ENCODE results near the gene DPYSL3. TPM values are rescaled to one million over a fixed set of nuclear protein-coding genes. Genes with fewer than 3 reads are reported as not detected.

The DPYSL3 gene
- total RNA-seq, 1 experiment from 2014 or later = 24.8 TPM

- ChIA-PET CTCF (no interaction called here), POLR2A (ENCODE audit: low non-redundant PET) (no interaction called here)
- intact Hi-C loops (cut with micrococcal nuclease; ENCODE audit: unreplicated experiment) = no loop called here
- no peaks in the 10 kb centered on the region for H3K27me3 ChIP-seq (replicated peaks; ENCODE audit: insufficient read depth, low read depth, low read length, poor library complexity)
- H3K27ac ChIP-seq (ENCODE audit: low read depth, low read length, poor library complexity, severe bottlenecking) = no peak overlapping the region
- no peak for TF ChIP-seq EZH2 (IDR thresholded peaks at IDR 0.05; ENCODE audit: borderline replicate concordance, low read depth, low read length, poor library complexity, severe bottlenecking)
- TF ChIP-seq CTCF (conservative IDR thresholded peaks at IDR 0.05; ENCODE audit: low read depth, low read length) = peak; percentile 27; the same call in 1 of the 2 replicates
- peaks cover 16% of the 10 kb centered on the region for H3K4me1 ChIP-seq (ENCODE audit: insufficient read depth, low read length, poor library complexity, severe bottlenecking)
- no TSS peak for BruUV-seq (replicated peaks)
- no peaks in the 10 kb centered on the region for H3K9me3 ChIP-seq (ENCODE audit: low read depth, low read length, poor library complexity, severe bottlenecking)
- H3K4me3 ChIP-seq (ENCODE audit: low read depth, low read length, poor library complexity, severe bottlenecking) = no peak overlapping the region
- no peak for DNase-seq (ENCODE audit: low spot score)
- no peaks in the 10 kb centered on the region for H3K36me3 ChIP-seq (ENCODE audit: insufficient read depth, low read length, poor library complexity, severe bottlenecking)
Measured at GRCh38 chr5:147450606-147451005, 59.3 kb downstream of the DPYSL3 start.

GRCh38 chr5:147448766-147449165, 61.1 kb downstream of the DPYSL3 start:
- no peak overlapping the region for H3K4me3 ChIP-seq (ENCODE audit: low read depth, low read length, poor library complexity, severe bottlenecking)
- no peaks in the 10 kb centered on the region for H3K27me3 ChIP-seq (replicated peaks; ENCODE audit: insufficient read depth, low read depth, low read length, poor library complexity)
- H3K27ac ChIP-seq (ENCODE audit: low read depth, low read length, poor library complexity, severe bottlenecking) = no peak overlapping the region
- CTCF ChIA-PET = no interaction called here
- no peak for DNase-seq (ENCODE audit: low spot score)
- intact Hi-C loops (cut with micrococcal nuclease; ENCODE audit: unreplicated experiment) = no loop called here
- H3K36me3 ChIP-seq (ENCODE audit: insufficient read depth, low read length, poor library complexity, severe bottlenecking) = no peaks in the 10 kb centered on the region
- H3K9me3 ChIP-seq (ENCODE audit: low read depth, low read length, poor library complexity, severe bottlenecking) = no peaks in the 10 kb centered on the region
- no peak for TF ChIP-seq EZH2 (IDR thresholded peaks at IDR 0.05; ENCODE audit: borderline replicate concordance, low read depth, low read length, poor library complexity, severe bottlenecking)
- TF ChIP-seq CTCF (conservative IDR thresholded peaks at IDR 0.05; ENCODE audit: low read depth, low read length) = no peak
- no TSS peak for BruUV-seq (replicated peaks)
- peaks cover 3% of the 10 kb centered on the region for H3K4me1 ChIP-seq (ENCODE audit: insufficient read depth, low read length, poor library complexity, severe bottlenecking)
- POLR2A ChIA-PET (ENCODE audit: low non-redundant PET) = no interaction called here

GRCh38 chr5:147446523-147446922, 63.3 kb downstream of the DPYSL3 start:
- Histone ChIP-seq H3K4me3 (ENCODE audit: low read depth, low read length, poor library complexity, severe bottlenecking) (no peak overlapping the region), H3K36me3 (ENCODE audit: insufficient read depth, low read length, poor library complexity, severe bottlenecking) (no peaks in the 10 kb centered on the region), H3K9me3 (ENCODE audit: low read depth, low read length, poor library complexity, severe bottlenecking) (no peaks in the 10 kb centered on the region), H3K4me1 (ENCODE audit: insufficient read depth, low read length, poor library complexity, severe bottlenecking) (no peaks in the 10 kb centered on the region), H3K27me3 (replicated peaks; ENCODE audit: insufficient read depth, low read depth, low read length, poor library complexity) (no peaks in the 10 kb centered on the region), H3K27ac (ENCODE audit: low read depth, low read length, poor library complexity, severe bottlenecking) (no peak overlapping the region)
- ChIA-PET POLR2A (ENCODE audit: low non-redundant PET) (no interaction called here), CTCF (no interaction called here)
- DNase-seq (ENCODE audit: low spot score) = no peak
- intact Hi-C loops (cut with micrococcal nuclease; ENCODE audit: unreplicated experiment) = no loop called here
- TF ChIP-seq EZH2 (IDR thresholded peaks at IDR 0.05; ENCODE audit: borderline replicate concordance, low read depth, low read length, poor library complexity, severe bottlenecking) (no peak), CTCF (conservative IDR thresholded peaks at IDR 0.05; ENCODE audit: low read depth, low read length) (no peak)
- no TSS peak for BruUV-seq (replicated peaks)
